ENCODE results near the gene DNAJC27.

Gene DNAJC27

GRCh38 chr2:24970483-24971285 is 1.1 kb downstream of the DNAJC27 start:
- DNase-seq: no peak

GRCh38 chr2:24969784-24970183 is 2.0 kb downstream of the DNAJC27 start:
- no peak for DNase-seq

- DNase-seq: no peak
Observed at GRCh38 chr2:24961903-24962302, 9.9 kb downstream of the DNAJC27 start.

- DNase-seq: no peak
Observed at GRCh38 chr2:24959761-24960160, 12.0 kb downstream of the DNAJC27 start.

DNA sequence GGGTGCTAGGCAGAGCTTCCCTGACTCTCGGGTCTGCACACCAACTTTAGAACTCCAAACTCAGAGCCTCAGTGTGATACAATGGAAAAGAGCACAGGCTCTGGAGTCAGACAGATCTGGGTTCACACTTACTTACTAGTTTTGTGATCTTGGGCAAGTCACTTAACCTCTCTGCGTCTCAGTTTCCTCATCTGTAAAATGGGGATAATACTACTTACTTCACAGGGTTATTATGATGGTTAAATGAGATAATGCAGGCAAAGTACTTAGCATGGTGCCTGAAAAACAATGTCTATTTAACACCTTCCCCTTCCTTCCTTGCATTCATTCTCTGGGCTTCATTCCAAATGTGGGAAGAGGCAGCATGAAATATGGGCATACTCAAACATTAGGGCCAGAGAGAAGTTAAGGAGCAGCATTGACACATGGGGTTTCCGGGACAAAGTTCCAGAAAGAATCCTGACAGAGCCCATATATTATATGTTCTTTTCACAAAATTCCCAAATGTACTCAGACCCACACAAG is 13.3 kb downstream of the DNAJC27 start:
- no peak for DNase-seq

GRCh38 chr2:24957976-24958375 is 13.8 kb downstream of the DNAJC27 start:
- DNase-seq: no peak

- no peak for DNase-seq
Observed at GRCh38 chr2:24957221-24957620, 14.5 kb downstream of the DNAJC27 start.

GRCh38 chr2:24955921-24956320 is 15.8 kb downstream of the DNAJC27 start:
- no peak for DNase-seq

- no peak for DNase-seq
Observed at GRCh38 chr2:24955232-24955631, 16.5 kb downstream of the DNAJC27 start.

DNA sequence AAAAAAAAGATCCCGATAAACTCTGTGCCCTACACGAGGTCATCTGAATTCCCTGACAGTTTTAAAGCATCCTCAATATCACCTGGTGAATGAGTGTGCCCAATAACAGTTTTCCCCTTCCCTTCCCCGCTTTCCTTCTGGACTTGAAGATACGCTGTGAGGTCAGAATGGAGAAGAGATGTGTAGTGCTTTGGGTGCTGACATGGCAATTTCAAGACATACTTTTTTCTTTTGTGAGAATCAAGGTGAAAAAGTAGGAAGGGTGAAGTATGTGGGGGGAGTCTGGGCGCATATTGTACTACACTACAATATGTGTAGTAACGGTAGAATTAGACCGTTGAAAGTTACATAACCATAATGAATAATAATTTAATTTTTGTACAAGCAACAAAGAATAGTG is 21.7 kb downstream of the DNAJC27 start:
- no peak for DNase-seq

GRCh38 chr2:24948506-24948905 is 23.2 kb downstream of the DNAJC27 start:
- DNase-seq: no peak

- no peak for DNase-seq
Observed at GRCh38 chr2:24947561-24948157, 24.1 kb downstream of the DNAJC27 start.

- DNase-seq: no peak
Observed at GRCh38 chr2:24945907-24946306, 25.8 kb downstream of the DNAJC27 start.

DNA sequence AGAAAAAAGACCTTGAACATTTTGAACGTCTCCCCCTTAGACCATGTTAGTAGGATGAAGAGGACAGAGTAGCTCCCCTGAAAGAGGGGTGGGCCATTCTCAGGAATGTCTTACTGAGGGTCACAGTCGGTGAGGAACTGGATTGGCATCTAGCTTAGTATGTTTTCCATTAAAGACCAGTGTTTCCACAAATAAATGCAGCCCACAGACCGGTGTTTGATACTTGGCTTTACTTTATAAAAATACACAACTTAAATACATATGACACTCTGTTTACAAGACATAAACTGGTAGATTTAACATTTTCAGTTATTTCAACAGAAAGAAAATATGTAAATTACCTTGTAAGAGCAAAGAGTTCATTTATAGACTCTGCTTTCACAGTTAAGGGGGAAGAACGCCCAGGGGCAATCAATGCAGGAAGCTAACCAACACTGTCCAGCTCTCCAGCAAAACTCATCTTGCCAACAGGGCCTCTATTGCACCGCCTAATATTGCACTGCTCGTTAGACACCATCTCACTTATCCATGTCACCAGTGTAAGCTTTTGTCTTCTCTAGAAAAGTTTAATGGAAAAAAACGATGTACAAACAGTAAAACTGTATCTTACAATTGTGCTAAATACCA is 28.2 kb downstream of the DNAJC27 start:
- no peak for DNase-seq

GRCh38 chr2:24939353-24939752 is 32.4 kb downstream of the DNAJC27 start:
- DNase-seq: no peak

- DNase-seq: no peak
Observed at GRCh38 chr2:24937236-24937635, 34.5 kb downstream of the DNAJC27 start.

DNA sequence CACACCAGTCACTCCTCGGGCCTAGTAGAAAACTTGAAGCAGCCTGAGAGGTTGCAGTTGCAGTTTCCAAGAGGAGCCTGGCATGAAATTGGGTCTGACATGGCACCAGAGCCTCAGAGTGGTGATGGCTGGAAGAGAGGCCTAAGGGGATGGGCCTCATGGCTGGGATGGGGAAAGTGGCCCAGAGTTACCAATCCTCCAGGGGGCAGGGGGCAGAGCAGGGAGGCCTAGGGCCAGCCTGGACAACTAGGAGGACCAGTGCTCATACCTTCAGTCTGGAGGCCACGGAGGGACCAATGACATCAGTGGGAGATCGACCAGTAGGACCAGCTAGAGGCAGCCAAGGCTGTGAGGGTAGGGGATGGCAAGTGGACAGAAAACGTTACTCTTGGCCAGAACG is 36.6 kb downstream of the DNAJC27 start:
- DNase-seq: no peak

- no peak for DNase-seq
Observed at GRCh38 chr2:24932715-24933114, 39.0 kb downstream of the DNAJC27 start.

DNA sequence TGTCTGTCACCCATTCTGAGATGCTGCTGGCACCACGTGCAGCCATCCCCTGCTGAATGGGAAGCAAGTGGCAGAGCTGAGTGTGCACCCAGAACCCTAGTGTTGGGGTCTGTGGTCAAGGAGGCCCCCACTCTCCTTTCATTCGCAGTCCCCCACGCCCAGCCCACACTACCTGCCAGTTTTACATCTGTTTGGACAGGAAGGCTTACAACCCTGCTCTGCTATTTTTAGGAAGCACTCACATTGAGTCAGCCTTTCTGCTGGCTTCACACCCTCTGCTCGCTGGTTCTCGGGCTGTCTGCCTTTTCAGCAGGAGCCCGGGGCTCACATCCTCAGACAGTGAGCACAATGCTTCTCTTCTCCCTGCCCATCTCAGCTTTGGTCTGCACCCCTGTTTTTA is 41.0 kb downstream of the DNAJC27 start:
- no peak for DNase-seq

GRCh38 chr2:24929230-24929629 is 42.5 kb downstream of the DNAJC27 start:
- no peak for DNase-seq

- no peak for DNase-seq
Observed at GRCh38 chr2:24928036-24928435, 43.7 kb downstream of the DNAJC27 start.

DNA sequence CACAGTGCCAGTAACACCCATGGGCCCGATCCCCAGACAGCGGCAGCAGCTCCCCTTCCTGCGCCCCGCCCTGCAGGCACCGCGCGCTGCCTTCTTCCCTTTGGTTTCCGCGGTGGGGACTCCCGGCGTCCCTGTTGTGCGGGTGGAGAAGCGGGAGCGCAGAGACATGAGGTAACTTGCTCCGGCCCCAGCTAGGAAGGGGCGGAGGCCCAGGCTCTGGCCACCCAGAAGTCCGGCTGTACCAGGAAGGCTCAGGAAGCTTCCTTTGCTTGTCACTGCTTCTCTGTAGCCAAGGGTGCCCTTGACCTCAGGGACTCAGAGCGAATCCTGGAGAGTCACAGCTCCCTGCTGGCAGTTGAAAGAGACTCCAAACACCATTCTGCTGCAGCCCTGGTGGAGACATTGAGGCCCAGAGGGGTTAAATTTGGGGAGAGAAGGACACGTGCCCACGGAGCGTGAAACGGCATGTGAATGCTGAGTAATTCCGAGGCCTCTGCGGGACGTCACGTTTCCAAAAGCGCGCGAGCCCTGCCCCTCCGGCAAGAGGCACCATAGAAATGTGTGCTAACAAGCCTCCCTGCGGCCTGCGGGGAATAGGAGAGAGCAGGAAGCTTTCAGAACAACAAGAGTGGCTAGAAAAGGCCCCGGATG is 45.0 kb downstream of the DNAJC27 start:
- no peak for DNase-seq

- no peak for DNase-seq
Observed at GRCh38 chr2:24926220-24926601, 45.5 kb downstream of the DNAJC27 start.

- DNase-seq: no peak
Observed at GRCh38 chr2:24925815-24926214, 45.9 kb downstream of the DNAJC27 start.
